ENCODE results near the gene ANKH. TPM values are rescaled to one million over a fixed set of nuclear protein-coding genes. Genes with fewer than 3 reads are reported as not detected.

ANKH gene
- total RNA-seq, 2 donors from 2014 or later: 76.5 to 106 TPM

DNA sequence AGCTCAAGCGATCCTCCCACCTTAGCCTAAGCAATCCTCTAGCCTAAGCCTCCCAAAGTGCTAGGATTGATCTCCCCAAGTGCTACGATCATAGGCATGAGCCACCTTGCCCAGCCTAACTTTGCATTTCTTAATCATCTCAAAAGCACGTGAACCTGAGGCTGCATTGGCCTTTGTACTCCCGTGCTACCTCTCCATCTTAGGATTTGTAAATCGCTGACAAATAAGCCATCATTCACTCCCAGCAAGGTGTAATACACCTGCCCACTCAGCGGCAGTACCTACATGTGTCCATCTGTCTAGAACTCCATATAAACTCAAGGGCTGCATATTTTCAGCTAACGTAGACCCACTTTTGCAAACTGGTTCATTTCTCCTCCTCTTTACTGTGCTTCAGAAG, 2.8 kb downstream of the ANKH start:
- WGBS: 71% methylated on average over 7 of the region's 7 CpGs
- intact Hi-C loops (cut with DNase I): no loop called here

DNA sequence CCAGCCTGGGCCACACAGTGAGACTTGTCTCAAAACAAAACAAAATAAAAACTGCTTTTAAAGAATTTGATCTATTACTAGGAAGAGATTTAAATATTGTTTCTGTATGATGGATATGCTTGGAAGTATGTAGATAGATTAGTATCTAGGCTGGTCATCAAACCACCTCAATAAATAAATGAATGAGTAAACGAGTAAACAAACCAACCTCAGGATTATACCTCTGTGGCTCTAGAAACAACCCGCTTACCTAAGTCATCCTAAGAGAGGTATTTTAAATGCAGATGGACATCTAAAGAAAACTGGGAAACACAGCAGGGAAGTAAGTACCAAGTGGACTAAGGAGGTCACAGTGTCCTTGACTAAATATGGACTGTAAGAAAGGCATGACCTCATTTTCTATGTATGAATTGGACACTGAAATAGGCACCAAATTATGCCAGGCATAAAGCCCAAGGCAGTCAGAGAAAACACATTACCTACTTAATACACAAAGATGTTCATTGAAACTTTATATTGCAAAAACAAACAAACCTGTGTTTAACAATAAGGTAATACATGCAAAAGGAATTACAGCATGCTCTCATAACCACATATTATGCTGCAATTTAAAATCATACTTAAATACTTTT, 7.3 kb downstream of the ANKH start:
- TF ChIP-seq, protein P1, sequence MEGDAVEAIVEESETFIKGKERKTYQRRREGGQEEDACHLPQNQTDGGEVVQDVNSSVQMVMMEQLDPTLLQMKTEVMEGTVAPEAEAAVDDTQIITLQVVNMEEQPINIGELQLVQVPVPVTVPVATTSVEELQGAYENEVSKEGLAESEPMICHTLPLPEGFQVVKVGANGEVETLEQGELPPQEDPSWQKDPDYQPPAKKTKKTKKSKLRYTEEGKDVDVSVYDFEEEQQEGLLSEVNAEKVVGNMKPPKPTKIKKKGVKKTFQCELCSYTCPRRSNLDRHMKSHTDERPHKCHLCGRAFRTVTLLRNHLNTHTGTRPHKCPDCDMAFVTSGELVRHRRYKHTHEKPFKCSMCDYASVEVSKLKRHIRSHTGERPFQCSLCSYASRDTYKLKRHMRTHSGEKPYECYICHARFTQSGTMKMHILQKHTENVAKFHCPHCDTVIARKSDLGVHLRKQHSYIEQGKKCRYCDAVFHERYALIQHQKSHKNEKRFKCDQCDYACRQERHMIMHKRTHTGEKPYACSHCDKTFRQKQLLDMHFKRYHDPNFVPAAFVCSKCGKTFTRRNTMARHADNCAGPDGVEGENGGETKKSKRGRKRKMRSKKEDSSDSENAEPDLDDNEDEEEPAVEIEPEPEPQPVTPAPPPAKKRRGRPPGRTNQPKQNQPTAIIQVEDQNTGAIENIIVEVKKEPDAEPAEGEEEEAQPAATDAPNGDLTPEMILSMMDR (IDR thresholded peaks at IDR 0.05): no peak
- TF ChIP-seq POLR2AphosphoS5 (IDR thresholded peaks at IDR 0.05): peak; percentile 28

More for the DNA sequence above, 2.8 kb downstream of the ANKH start:
- Histone ChIP-seq H3K4me3 (peak overlapping the region in 1 of 2 donors; percentile 81), H3K27me3 (replicated peaks; ENCODE audit: insufficient read depth) (no peaks in the 10 kb centered on the region), H3K4me1 (replicated peaks) (peaks cover 6% of the 10 kb centered on the region), H3K36me3 (no peaks in the 10 kb centered on the region), H3K9me3 (no peaks in the 10 kb centered on the region), H3K27ac (peak overlapping the region; percentile 89 to 97)
- TF ChIP-seq, protein P1 (IDR thresholded peaks at IDR 0.05): no peak
- TF ChIP-seq POLR2A (IDR thresholded peaks at IDR 0.05) (no peak), POLR2AphosphoS5 (IDR thresholded peaks at IDR 0.05) (no peak)
- no peak for DNase-seq (ENCODE audit: low spot score)

DNA sequence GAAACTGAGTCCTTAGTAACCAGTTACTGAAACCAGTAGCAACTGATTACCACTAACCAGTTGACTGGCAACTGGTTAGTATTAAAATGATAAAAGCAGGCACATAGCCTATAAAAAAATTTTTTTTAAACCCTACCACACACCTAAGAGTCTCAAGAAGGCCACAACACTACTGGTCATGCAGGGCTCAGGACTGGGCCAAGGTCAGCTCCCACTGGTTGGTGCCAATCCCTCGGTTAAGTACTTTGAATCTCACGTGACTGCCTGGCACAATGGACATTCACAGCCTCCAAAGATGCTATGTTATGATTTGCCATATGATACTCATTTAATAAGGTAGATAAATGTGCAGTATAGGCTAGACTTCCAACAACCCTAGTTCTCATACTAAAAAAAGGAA, 8.5 kb downstream of the ANKH start:
- WGBS: 83% methylated on average over 2 of the region's 2 CpGs
- intact Hi-C loops (cut with DNase I): no loop called here
- H3K27me3 ChIP-seq (replicated peaks; ENCODE audit: insufficient read depth): no peaks in the 10 kb centered on the region

More for the DNA sequence above, 7.3 kb downstream of the ANKH start:
- no peak for DNase-seq (ENCODE audit: low spot score)
- no peaks in the 10 kb centered on the region for H3K27me3 ChIP-seq (replicated peaks; ENCODE audit: insufficient read depth)
- H3K36me3 ChIP-seq: no peaks in the 10 kb centered on the region
- H3K4me1 ChIP-seq (replicated peaks): peaks cover 12% of the 10 kb centered on the region
- H3K27ac ChIP-seq: peak overlapping the region; percentile 45 to 57
- H3K4me3 ChIP-seq: no peak overlapping the region
- intact Hi-C loops (cut with DNase I): no loop called here
- WGBS: 81% methylated on average over 2 of the region's 2 CpGs
- H3K9me3 ChIP-seq: no peaks in the 10 kb centered on the region

DNA sequence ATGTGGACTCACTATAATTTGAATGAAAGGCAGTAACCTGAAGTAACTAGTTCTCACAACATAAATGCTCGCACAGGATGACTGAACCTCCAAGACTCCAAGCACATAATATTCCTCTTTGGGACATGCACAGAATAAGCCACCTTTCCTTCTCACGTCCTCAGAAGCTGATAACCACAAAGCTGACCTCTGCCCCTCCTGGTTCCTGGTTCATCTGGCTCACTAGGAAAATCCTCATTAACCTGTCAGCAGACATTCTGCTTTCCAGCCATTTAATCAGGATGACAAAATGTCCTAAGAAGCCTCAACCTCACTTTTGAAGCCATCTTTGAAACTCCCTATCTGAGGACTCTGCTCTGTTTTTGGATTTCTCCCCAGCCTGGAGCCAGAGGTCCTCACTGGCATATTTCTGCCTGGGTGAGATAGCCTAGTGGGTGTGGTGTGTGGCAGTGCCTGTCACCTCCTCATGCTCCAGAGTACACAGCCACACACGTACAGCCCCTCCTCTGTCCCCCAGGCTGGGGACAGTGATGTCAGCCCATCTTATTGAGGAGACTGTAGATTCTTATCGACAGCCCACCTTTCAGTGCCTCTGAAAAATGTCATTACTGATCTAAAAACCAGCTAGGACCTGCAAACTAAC, 10.3 kb downstream of the ANKH start:
- intact Hi-C loops (cut with DNase I): no loop called here
- no peaks in the 10 kb centered on the region for H3K27me3 ChIP-seq (replicated peaks; ENCODE audit: insufficient read depth)
- H3K9me3 ChIP-seq: no peaks in the 10 kb centered on the region
- no peaks in the 10 kb centered on the region for H3K36me3 ChIP-seq
- H3K4me3 ChIP-seq: no peak overlapping the region
- TF ChIP-seq, protein P1 (IDR thresholded peaks at IDR 0.05): no peak
- TF ChIP-seq POLR2A (IDR thresholded peaks at IDR 0.05) (no peak), POLR2AphosphoS5 (IDR thresholded peaks at IDR 0.05) (no peak)
- 67% methylated on average over 4 of the region's 4 CpGs for WGBS
- DNase-seq (ENCODE audit: low spot score): no peak
- peak overlapping the region in 1 of 2 donors; percentile 57 for H3K27ac ChIP-seq
- peaks cover 12% of the 10 kb centered on the region for H3K4me1 ChIP-seq (replicated peaks)

More for the DNA sequence above, 8.5 kb downstream of the ANKH start:
- Histone ChIP-seq H3K27ac (peak overlapping the region; percentile 8 to 57), H3K9me3 (no peaks in the 10 kb centered on the region), H3K4me3 (no peak overlapping the region), H3K4me1 (replicated peaks) (peaks cover 12% of the 10 kb centered on the region), H3K36me3 (no peaks in the 10 kb centered on the region)
- no peak for DNase-seq (ENCODE audit: low spot score)
- TF ChIP-seq POLR2AphosphoS5 (IDR thresholded peaks at IDR 0.05) (no peak), POLR2A (IDR thresholded peaks at IDR 0.05) (no peak)
- TF ChIP-seq, protein P1 (IDR thresholded peaks at IDR 0.05): no peak

DNA sequence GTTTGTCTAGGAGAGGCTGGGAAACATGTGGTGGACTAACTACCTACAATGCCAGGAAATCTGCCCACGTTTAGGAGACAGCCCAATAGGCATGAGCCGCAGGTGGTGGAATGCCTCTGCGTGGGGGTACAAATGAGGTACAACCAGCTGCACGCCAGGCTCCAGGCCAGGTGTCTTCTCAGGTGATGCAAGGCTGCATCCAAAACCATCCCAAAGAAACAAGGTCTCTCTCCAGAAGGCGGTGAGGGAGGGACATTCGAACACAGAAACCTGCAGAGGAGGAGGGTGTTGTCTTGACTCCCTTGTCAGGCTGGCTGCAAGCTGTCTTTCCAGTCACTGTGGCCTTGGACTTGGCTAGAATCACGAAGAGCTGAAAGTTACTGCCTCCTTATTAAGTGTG, 11.6 kb downstream of the ANKH start:
- TF ChIP-seq POLR2AphosphoS5 (IDR thresholded peaks at IDR 0.05): peak; percentile 51
- TF ChIP-seq, protein P1 (IDR thresholded peaks at IDR 0.05): no peak
- TF ChIP-seq POLR2A (IDR thresholded peaks at IDR 0.05): no peak
- H3K36me3 ChIP-seq: no peaks in the 10 kb centered on the region
- intact Hi-C loops (cut with DNase I): no loop called here
- H3K27me3 ChIP-seq (replicated peaks; ENCODE audit: insufficient read depth): no peaks in the 10 kb centered on the region
- WGBS: 38% methylated on average over 7 of the region's 7 CpGs
- peak overlapping the region; percentile 32 to 57 for H3K27ac ChIP-seq
- DNase-seq (ENCODE audit: low spot score): peak; percentile 36
- H3K4me3 ChIP-seq: no peak overlapping the region
- no peaks in the 10 kb centered on the region for H3K9me3 ChIP-seq
- H3K4me1 ChIP-seq (replicated peaks): peaks cover 14% of the 10 kb centered on the region

Measured in prostate gland (tissue), 2 donors.